NCI-H226 (cell line): Measurements from ENCODE around the gene PELO.
A peak's percentile ranks its signal among the peaks of the same experiment; 100 is the strongest.
"Not testable (repeated sequence)": the region's sequence is repeated elsewhere in the genome, so short reads cannot be mapped to it uniquely, and the experiment has no call there.

Experiments used
- DNase-seq: peaks from one replicate; pipeline ENCODE4 v3.0.0-alpha.2; 2015

Gene PELO, protein sequence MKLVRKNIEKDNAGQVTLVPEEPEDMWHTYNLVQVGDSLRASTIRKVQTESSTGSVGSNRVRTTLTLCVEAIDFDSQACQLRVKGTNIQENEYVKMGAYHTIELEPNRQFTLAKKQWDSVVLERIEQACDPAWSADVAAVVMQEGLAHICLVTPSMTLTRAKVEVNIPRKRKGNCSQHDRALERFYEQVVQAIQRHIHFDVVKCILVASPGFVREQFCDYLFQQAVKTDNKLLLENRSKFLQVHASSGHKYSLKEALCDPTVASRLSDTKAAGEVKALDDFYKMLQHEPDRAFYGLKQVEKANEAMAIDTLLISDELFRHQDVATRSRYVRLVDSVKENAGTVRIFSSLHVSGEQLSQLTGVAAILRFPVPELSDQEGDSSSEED

DNA sequence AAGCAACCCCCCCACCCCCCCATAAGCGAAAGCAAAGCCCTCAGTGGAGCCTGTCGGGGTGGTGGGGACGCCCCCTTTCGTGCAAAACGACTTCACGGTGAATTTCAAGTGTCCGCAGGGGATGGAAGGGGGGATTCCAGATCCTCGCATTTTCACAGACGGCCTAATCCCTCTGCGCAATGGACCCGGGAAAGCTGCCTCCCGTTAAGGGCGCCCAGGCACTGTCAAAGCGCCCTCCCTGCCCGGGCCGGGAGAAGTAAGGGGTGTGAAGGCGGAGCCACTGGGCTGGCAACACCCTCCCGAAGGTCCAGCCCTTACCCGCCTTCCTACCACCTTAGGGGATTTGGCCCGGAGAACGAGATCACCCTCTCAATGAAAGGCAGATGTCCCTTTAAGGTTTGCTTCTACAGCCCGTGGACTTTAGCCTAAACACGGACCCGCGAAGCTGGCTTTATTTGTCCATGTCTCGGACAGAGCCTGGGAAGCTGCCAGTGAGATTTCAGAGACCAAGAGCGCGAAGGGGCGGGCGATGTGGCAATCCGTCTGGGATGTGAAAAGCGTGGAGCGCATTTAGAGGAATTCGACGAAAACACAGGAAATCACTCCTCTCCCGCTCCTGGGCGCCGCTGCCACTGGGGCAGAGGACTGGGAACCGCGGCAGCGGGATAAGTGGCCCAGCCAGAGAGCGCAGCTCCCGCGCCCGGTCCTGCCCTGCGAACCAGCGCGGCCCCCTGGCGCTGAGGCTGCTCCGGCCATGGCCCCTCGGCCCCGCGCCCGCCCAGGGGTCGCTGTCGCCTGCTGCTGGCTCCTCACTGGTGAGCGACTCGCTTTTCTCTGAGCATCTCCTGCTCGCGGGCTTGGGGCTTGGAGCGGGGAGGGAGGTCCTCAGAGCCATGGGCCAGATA lies at the start of gene PELO, which contains the start of gene ITGA1:
Gene PELO, plus strand, starts transcription at position 317 of the 905 bp plus-strand sequence. CDS start 12,479 bp downstream, outside the sequence.
Gene ITGA1, plus strand, starts transcription at position 317 of the 905 bp plus-strand sequence. Its CDS starts 438 bp downstream, at position 755.
- DNase-seq, result peak; percentile 65

DNA sequence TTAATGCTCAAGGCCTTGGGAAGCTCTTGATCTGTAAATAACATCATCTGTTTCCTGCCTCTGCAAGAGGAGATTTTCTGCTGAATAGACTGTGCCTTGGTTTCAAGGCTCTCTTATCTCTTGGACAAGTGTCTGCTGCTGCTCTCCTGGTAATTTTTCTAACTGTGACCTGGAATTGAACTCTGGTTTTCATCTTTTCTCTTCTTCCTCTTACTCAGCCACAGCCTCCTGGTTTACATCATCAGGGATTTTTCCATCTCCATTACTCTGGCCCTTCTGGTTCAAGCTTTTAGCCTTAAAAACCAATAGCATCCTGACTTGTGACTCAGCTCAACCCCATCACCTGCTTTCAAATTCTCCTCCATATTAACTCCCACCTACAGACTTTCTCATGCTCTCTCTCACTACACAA lies 49.6 kb upstream of the PELO start:
- peak; percentile 85 for DNase-seq

DNA sequence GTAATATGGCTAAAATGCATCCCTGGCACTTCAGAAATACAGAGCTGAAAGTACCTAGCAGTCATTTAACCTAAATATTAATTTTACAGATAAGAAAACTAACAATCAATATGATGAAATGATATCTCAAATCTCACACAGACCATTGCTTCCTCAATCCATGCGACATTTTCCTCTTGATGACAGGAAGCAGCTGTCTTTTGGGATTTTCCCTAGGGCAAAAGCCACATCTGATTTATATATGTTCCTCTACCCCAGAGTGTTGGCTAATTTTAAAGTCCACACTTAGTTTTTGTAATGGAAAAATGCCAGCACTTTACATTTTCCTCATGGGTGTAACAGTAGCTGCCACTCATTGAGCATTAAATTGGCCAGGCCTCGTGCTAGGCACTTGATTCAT lies 47.7 kb upstream of the PELO start:
- DNase-seq, result no peak

DNA sequence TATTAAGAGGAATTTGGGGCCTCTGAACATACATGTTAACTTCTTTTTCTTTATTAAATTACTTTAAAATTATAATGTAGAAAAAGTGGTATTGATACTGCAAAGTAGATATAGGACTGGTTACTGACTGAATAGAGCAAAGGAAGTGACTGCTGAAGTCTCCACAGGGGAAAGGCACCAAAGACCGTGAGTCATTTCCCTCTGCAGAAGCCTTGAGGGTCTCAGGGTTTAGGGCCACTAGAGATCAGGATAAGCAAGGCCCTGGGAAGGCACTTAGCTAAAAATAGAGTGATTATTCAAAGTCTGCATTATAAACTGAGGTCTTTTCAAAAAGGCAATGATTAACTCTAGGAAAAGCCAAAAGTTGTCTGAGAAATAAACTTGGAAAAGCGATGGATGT lies 44.7 kb upstream of the PELO start:
- no peak for DNase-seq

DNA sequence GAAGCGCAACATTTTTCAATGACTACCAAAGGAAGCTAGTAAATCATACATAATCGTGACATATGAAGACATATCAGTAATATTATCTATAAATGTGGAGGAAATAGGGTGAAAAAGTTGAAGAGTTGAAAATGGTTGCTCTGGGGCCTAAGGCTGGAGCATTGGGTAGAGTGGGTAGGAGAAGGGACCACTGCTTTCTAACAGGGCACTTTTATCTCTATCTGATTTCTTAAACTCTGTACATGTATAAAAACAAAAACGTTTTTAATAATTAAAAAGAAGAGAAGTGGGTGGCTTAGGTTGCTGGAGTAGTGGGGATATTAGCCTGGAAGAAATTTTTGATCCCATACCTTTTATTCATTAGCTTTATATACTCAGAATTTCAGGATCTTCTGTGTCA lies 44.2 kb upstream of the PELO start:
- no peak for DNase-seq

DNA sequence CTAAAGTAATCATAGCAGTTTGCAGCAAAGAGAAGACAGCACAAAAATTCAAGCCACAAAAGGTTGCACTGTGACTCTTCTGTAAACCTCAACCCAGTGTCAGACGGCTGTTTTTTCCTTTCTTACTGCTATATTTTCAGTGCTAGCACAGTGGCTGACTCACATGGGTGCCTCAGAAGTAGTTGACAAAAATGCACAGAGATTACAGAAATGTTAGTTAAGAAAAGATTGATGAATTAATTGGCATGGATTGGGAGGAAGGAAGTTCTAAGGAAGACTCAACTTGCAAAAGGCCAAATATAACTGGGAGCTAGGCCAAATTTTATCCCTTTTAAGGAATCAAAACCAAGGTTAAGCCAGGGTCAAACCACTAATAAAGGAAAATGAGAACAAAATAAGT lies 43.7 kb upstream of the PELO start:
- DNase-seq, result no peak

DNA sequence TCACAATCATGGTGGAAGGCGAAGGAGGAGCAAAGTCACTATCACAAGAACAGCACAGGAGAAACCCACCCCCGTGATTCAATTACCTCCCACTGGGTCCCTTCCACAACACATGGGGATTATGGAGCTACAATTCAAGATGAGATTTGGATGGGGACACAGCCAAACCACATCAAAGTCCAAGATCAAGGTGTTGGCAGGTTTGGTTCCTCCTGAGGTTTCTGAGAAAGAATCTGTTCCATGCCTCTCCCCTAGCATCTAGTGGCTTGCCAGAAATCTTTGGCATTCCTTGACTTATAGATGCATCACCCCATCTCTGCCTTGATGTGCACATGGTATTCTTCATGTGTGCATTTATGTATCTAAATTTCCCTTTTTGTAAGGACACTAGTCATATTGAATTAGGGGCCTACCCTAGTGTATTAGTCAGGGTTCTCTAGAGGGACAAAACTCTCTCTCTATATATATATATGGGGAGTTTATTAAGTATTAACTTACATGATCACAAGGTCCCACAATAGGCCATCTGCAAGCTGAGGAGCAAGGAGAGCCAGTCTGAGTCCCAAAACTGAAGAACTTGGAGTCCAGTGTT lies 42.8 kb upstream of the PELO start:
- not testable (repeated sequence) for DNase-seq

DNA sequence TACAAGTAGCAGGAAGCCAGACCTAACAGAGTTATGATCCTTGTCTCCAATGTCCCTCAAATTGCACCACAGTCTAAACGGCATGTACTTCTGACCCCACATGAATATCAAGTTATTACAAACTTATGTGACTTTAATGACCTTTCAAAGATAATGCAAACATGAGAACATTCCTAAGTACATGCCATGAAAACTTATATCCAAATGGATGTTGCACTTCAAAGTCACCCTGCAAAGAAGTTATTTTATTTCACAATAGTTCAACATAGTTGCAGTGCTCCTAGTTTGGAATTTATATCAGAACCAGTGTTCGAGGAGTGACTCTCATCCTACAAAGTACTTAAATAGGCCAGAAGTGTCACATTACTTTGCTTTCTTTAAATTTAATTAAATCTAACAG lies 41.2 kb upstream of the PELO start:
- no peak for DNase-seq

DNA sequence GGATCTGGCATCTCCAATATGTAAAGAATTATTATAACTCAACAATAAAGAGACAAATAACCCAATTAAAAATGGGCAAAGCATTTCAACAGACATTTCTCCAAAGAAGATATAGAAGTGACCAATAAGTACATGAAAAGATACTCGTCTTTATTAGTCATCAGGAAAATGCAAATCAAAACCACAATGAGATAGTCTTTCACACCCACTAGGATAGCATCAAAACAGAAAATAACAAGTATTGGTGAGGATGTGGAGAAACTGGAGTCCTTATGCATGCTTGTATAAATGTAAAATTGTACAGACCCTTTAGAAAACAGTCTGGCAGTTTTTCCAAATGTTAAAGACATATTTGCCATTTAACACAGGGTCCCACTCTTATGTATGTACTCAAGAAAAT lies 39.1 kb upstream of the PELO start:
- no peak for DNase-seq

DNA sequence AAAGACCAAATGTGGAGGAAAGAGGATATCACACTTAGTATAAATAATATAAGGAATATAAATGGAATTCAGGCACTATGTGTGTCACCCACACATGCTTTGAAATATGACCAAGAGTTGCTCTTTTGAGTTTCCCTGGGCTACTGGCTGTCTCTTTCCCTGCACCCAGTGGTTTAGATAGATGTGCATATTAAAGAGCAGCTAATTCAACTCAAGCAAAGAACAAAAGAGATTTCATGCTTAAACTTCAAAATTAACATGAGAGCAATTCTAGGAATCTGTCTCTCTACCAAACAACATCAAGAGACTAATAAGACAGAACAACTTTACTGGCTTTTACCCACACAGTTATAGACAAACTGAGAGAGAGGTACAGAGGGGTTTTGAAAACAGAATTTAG lies 38.0 kb upstream of the PELO start:
- no peak for DNase-seq

DNA sequence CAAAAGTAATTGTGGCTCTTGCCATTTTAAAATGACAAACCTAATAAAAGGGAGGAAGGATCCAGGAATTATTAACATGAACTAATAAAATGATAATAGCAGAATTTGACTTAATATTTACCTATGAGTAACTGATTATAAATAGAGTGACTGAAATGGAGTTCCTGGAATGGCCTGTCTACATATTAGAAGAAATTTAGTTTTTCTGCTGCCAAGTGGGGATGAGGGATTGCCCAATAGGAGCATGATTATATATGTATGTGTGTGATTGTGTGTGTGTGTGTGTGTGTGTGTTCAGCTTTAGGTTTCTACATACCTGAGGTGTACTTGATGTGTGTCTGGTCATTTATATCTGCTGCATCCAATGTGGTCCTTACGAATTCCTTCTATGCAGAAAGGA lies 36.6 kb upstream of the PELO start:
- DNase-seq, result no peak

DNA sequence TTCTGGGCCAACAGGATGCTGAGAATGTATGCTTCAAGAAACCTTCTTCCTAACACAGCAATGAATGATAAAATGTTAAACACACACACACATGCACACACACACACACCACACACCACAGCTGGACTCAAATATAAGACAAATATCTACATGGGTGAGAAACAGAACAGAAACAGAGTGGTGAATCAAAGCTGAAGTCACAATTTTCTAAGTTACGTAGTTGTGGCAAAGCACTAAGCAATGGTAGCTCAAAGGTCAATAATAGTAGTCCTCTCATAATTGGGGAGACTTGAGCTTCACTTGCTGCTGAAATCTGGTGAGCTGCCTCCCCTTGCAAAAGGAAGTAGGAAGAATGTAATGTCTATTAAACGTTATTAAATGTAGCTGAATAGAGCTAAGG lies 33.7 kb upstream of the PELO start:
- no peak for DNase-seq

DNA sequence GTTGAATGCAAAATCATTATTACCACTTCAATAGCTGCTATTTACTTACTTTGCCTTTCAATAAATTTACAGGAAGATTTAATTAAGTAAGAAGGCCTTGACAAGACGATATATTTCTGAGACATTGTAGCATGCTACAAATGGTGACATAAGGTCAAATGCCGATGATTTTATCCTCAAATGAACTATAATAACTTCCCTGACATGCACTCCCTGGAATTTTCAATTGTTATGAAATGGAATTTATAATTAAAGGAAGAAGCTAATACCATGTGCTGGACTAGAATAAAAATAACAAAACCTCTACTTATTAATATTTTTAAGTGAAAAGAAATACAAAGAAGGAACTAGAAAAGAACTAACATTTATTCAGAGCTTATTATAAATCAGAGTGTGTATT lies 30.2 kb upstream of the PELO start:
- DNase-seq, result no peak

DNA sequence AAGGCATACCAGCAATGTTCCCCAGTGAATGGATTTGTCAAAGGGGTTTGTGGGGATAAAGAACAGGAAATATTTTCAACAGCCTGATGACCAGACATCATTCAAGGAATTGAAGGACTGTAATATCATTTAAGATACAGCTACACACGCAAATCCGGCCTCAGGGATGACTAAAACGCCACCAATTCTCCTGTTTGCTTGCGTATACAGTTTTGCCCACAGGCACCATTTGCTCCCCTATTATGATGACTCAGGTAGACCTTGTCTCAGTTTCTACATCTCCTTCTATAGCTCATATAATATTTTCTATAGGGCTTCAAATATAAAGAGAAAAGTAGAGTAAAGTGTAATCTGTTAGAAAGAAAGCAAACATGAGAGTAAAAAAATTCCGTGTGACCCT lies 29.7 kb upstream of the PELO start:
- DNase-seq, result no peak

DNA sequence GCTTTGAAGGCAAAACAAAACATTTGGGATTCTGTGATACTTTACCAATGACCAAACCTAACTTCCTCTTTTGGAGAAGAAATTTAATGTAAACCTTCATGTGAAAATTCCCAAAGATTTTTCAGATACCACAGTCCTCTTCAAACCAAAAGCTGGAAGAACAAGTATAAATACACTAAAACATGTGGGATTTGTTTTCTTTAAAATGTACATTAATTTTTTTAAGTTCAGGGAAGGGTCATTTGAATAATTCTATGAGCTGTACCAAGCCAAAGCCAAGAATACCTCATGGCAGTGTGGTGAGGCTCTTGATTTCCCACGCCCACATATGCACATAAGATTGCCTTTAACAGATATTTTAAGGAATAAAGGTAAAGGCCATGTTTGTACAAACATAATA lies 28.4 kb upstream of the PELO start:
- no peak for DNase-seq

DNA sequence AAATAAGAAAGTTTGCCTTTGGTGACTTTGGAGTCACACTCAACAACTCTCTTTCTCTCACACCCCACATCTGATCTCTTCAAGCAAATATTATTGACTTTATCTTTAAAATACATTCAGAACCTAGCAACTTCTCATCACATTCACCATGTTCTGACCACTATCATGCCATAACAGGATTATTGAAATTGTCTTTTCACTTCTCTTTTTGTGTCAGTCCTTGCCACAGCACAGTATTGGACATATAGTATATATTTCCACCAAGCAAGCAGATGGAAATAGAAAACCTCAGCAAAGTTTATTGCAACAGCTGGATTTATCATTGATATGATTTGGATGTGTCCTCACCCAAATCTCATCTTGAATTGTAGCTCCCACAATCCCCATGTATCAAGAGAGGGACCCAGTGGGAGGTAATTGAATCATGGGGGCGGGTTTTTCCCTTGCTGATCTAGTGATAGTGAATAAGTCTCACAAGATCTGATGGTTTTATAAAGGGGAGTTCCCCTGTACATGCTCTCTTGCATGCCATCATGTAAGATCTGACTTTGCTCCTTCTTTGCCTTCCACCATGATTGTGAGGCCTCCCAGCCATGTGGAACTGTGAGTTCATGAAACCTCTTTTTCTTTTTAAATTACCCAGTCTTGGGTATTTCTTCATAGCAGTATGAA lies 26.9 kb upstream of the PELO start:
- DNase-seq, result no peak

DNA sequence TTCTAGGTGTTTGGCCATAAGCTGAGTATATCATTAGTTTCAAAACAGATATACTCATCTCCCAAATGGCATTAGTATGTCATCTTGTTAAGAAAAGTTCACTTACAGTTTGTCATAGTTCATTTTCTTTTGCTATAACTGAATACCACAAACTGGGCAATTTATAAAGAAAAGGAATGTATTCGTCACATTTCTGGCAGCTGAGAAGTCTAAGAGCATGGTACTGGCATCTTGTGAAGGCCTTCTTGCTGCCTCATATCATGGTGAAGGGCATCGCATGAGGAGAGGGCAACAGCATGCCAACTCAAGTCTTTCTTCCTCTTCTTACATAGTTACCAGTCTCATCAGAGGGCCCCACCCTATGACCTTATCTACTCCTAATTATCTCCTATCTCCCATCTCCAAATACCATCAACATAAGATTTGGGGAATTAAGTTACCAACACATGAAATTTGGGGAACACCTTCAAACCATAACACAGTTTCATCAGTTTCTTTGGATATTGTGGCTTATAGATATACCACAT lies 20.4 kb upstream of the PELO start:
- no peak for DNase-seq

DNA sequence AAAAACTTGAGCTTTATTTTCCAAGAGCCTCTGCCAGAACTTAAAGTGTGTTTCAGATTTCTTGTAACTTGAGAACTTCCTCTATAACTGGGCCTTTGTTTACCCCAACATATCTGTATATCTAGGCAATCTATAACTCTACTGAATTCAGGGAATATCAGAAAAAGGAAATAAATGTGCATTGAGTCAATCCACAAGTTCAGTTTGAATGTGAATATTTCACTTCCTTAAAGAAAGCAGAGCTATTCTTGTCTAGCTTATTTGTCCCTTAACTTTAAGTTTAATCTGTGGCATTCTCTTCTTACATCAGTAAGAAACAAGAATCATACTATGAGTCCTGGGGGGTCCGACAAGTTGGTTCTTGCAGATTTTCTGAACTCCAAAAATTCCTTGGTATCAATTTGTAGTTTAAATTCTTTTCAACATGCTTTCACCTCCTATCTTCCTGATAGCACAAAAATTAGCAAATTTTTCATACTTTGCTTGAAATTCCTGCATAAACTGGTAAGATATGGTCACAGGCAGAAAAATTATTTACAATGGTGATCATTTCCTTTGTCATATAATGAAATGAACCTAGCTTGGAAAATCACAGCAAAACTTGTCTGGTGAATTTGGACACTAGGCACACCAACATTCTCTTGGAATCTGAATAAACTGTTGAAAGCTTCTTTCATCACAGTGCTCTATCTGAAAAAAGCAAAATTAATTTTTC lies 19.8 kb upstream of the PELO start:
- no peak for DNase-seq

DNA sequence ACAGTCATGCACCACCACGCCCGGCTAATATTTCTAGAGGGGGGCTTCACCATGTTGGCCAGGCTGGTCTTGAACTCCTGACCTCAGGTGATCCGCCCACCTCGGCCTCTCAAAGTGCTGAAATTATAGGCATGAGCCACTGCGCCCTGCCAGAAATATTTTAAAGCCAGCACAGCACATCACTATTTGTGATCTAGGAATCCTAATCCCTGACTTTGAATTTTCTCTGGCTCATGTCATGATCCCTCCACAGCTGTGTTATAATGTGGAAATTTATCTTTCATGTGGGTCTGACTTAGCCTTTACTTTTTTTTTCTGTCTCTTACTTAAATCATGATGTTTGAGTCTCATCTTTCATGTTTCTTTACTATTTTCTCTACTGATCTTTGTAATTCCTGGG lies 18.7 kb upstream of the PELO start:
- DNase-seq, result no peak

DNA sequence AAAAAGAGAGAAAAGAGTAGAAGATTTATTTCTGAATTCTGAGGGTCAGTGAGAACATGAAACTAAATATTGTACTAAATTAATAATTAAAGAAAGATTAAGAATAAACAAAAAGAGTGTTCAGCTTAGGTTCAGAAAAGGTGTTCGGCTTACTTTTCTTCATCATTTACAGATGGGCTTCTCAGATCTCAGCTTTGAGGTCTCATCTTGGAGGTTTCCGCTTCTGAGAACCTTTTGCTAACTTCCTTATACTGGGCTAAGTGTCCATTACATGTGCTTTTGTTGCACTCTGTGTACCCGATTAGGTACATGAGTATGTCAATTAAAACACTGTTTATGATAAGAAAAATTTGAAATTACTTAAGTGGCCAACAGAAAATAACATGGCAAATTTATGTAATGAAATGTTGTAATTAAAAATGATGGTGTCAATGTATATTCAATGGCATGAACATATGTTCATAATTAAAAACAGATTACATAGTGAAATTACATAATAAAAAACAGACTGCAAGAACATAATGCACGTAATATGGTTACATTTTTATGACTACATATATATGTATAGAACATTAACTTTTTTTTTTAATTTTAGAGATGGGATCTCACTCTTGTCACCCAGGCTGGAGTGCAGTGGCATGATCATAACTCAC lies 17.3 kb upstream of the PELO start:
- DNase-seq, result no peak

DNA sequence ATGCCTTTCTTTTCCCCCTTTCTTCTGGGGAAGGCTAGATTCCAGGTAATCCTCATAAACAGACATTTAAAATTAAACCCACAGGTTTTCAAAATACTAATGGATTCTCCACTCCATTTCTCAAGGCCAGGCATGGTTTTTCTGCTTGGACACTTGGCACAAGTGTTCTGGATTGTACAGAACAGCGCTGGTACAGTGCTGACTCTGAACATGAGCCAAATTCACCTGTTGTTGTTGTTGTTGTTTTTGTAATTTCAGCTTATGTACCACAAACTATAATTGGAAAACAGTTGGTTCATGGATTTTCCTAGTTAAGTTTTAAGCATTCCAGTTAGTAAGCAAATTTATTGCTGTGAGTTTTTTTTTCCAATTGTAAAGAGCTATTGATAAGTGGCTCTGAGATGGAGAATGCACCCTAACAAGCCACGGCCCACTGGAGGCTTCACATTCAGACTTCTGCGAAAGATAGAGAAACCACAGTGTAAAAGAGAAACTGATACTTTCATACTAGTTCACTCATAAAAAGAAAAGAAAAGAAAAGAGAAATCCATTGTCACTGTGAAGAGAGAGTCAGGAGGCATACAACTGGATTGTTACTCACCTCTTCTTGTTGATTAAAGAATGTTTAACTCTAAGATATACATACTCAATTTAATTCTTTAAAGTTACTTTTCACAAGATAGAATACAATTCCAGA lies 16.2 kb upstream of the PELO start:
- DNase-seq, result no peak
